ENCODE measurements around the gene LRRC57.

The LRRC57 gene

GRCh38 chr15:42549741-42550392 lies 1.3 kb upstream of the LRRC57 start:
- DNase-seq, result no peak

- DNase-seq, result peak; percentile 44
Measured at GRCh38 chr15:42549032-42549491, 469 bp upstream of the LRRC57 start.

DNA sequence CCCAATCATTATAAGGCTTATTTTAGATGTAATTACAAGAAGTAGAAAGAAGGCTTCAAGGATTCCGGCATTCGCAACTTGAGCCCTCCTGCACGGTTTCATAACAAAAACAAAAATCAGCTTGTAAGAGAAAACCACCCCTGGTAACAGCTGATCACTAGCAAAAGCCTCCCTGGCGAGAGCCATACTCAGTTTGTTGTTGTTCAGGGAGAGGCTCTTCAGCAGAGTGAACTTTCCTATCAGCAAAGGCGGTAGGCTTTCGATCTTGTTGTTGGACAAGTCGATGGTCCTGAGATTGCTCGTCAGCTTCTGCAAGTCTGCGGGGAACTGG lies 710 bp downstream of the LRRC57 start:
- DNase-seq, result no peak

- DNase-seq, result no peak
Measured at GRCh38 chr15:42544853-42545629, 3.6 kb downstream of the LRRC57 start.

- no peak for DNase-seq
Measured at GRCh38 chr15:42533246-42533645, 15.3 kb downstream of the LRRC57 start.

GRCh38 chr15:42528970-42529369 lies 19.6 kb downstream of the LRRC57 start:
- DNase-seq, result no peak

- DNase-seq, result no peak
Measured at GRCh38 chr15:42523331-42523730, 25.3 kb downstream of the LRRC57 start.

- no peak for DNase-seq
Measured at GRCh38 chr15:42511007-42511391, 37.6 kb downstream of the LRRC57 start.

GRCh38 chr15:42510258-42511006 lies 38.2 kb downstream of the LRRC57 start:
- no peak for DNase-seq

- no peak for DNase-seq
Measured at GRCh38 chr15:42508263-42508690, 40.3 kb downstream of the LRRC57 start.

DNA sequence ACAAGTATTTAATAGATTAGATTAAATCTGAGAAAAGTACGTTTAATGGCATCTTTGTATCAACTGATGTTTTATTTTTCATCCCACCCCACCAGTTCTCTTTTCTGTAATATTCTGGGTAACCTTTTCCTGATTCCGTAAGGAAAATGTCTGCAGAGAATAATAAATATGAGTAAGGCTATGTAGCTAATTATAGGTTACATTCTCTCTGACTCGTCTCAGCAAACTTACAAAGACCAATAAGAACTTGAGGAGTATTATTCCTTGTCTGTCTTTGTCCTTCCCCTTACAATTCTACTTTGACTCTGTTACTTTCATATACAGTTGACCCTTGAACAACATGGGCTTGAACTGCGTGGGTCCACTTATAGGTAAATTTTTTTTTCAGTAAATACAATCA lies 41.1 kb downstream of the LRRC57 start:
- no peak for DNase-seq

DNA sequence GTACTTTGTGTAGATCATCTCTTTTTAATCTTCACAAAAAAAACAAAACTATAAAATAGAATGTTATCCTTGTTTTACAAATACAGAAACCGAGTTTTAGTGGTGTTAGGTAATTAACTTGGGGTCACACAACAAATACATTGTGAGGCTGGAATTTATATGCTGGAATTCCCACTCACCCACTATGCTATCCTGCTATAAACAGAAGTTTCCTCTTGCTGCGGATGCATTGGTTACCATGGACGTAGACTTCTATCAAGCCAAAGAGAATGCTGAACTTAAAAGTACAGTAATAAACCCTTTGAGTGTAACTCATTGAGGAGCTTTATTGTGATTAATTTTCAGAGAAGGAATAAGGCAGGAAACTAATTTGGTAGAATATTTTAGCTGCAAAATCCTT lies 44.0 kb downstream of the LRRC57 start:
- DNase-seq, result no peak

DNA sequence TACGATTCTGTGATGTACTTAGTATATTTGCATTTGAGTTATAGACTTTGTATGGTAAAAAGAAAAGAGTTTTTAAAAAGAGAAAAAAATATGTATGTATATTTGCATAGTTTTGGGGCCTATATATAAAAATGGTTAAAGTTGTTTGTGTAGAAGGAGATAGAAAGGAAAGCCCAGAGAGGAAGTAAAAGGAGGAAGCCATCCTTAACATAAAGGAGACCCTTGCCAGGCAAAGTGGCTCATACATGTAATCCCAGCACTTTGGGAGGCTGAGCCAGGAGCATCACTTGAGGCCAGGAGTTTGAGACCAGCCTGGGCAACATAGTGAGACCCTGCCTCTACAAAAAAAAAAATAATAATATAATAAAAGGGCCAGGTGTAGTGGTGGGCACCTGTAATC lies 44.8 kb downstream of the LRRC57 start:
- no peak for DNase-seq

GRCh38 chr15:42502477-42502876 lies 46.1 kb downstream of the LRRC57 start:
- DNase-seq, result no peak

DNA sequence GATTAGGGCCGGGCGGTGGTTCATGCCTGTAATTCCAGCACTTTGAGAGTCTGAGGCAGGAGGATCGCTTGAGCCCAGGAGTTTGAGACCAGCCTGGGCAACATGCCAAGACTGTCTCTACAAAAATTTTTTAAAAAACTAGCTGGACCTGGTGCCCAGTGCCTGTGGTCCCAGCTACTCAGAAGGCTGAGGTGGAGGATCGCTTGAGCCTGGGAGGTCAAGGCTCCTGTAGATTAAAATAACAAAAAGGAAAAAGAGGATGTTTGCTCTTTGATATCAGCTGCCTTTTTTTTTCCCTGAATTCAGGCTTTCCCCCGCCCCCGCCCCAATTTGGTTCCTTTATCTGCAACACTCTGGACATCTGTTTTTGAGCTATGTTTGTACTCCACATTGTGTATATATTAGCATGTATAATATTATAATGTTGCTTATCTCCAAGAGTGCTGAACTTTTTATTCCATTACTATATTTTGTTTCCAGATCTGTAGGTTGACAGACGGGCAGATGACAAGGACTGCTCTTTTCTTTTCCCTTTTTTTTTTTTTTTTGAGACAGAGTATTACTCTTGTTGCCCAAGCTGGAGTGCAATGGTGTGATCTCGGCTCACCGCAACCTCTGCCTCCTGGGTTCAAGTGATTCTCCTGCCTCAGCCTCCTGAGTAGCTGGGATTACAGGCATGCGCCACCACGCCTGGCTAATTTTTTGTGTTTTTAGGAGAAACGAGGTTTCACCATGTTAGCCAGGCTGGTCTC lies 48.6 kb downstream of the LRRC57 start:
- no peak for DNase-seq

GRCh38 chr15:42498212-42499068 lies 50.2 kb downstream of the LRRC57 start:
- DNase-seq, result no peak

DNA sequence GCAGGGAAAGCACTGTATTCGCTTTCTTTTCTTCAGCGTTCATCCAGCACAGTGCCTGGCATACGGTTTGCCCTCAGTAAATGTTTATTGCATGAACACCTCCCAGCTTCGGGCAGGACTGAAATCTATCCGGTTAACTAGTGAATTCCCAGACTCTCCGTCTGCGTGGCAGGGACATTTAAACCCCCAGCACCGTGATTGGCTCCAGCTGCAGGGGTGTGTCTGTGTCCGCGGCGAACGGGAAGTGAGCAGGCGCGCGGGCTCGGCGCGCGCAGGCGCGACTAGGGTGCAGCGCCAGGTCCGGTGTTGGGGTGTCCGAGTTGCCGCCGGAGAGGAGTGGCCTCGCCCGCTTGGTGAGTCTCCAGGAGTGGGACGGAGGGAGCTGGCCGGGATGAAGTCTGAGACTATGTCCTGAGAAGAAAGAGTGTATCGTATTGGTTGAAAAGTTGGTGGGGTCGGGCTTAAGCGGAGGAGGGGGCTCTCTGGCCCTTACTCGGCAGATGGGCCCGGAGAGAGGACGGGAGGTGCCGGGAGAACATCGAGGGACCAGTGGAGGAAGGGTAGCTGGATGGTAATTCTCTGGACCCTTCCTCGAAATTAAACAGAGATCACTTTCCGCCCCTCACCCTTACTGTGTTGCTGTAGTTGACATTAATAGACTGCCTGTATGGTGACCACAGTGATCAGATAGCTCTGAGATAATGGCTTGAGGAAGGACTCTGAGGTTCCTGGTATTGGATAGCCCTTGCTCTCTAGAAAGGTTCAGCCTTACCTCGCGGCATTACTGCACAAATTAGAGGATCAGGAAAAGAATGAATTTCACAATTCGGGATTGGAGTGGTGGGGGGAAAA lies 53.0 kb downstream of the LRRC57 start, which contains the start of gene SNAP23:
Gene SNAP23 (plus strand): TSS at position 274 of the 852 bp plus-strand sequence. CDS start 16,213 bp downstream, outside the sequence.
- peak; percentile 89 for DNase-seq

GRCh38 chr15:42494998-42495360 lies 53.6 kb downstream of the LRRC57 start:
- DNase-seq, result no peak

- no peak for DNase-seq
Measured at GRCh38 chr15:42493679-42494078, 54.9 kb downstream of the LRRC57 start.

DNA sequence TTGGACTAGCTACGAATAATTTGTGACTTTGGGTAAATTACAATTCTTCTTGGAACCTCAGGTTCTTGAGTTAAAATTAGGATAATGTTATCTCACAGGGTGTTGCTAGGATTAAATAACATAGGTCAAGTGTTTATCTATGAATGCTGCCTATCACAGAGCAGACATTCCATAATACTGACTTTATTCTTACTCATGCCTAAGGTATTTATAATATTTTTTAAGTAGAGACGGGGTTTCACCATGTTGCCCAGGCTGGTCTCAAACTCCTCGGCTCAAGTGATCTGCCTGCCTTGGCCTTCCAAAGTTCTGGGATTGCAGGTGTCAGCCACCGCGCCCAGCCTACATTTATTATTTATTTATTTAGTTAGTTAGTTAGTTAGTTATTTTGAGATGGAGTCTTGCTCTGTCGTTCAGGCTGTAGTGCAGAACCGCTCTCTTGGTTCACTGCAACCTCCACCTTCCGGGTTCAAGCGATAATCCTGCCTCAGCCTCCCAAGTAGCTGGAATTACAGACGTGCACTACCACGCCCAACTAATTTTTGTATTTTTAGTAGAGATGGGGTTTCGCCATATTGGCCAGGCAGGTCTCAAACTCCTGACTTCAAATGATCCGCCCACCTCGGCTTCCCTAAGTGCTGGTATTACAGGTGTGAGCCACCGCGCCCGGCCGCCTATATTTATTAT lies 56.9 kb downstream of the LRRC57 start:
- DNase-seq, result no peak

Measured in activated CD4-positive, alpha-beta T cell treated with anti-CD3 and anti-CD28 coated beads, Interleukin-2, amount 50 U/mL, for 16 hours (primary cell).